ENCODE data around the gene SLC12A7. TPM values are rescaled to one million over a fixed set of nuclear protein-coding genes. Genes with fewer than 3 reads are reported as not detected.

The SLC12A7 gene
- total and polyA plus RNA-seq, 7 donors, result 7.2 to 54.3 (median 16.8) TPM

DNA sequence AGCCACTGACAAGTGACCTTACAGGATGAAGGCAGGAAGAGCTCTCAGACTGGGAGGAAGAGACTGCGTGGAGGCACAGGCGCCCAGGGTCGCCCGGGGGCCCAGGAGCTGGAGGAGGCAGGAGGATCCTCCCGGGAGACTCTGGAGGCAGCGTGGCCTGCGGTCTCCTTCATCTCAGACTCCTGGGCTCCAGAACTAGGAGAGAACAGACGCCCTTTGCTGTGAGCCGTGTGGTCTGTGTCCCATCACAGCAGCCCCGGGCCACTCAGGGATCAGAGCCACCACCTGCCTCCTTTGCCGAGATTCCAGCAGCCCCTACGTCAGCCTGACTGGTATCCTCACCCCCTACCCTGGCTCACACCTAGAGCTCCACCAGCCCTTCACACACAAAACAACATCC, 45.2 kb downstream of the SLC12A7 start:
- H3K27me3 ChIP-seq, result no peaks in the 10 kb centered on the region
- TF ChIP-seq, protein P1, sequence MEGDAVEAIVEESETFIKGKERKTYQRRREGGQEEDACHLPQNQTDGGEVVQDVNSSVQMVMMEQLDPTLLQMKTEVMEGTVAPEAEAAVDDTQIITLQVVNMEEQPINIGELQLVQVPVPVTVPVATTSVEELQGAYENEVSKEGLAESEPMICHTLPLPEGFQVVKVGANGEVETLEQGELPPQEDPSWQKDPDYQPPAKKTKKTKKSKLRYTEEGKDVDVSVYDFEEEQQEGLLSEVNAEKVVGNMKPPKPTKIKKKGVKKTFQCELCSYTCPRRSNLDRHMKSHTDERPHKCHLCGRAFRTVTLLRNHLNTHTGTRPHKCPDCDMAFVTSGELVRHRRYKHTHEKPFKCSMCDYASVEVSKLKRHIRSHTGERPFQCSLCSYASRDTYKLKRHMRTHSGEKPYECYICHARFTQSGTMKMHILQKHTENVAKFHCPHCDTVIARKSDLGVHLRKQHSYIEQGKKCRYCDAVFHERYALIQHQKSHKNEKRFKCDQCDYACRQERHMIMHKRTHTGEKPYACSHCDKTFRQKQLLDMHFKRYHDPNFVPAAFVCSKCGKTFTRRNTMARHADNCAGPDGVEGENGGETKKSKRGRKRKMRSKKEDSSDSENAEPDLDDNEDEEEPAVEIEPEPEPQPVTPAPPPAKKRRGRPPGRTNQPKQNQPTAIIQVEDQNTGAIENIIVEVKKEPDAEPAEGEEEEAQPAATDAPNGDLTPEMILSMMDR (IDR thresholded peaks at IDR 0.05), result no peak
- TF ChIP-seq POLR2A (IDR thresholded peaks at IDR 0.05), result no peak
- TF ChIP-seq EP300 (IDR thresholded peaks at IDR 0.05), result no peak
- no peak for TF ChIP-seq POLR2AphosphoS5 (IDR thresholded peaks at IDR 0.05)
- H3K36me3 ChIP-seq, result peaks cover 15 to 61% (median 24%) of the 10 kb centered on the region in 4 donors
- no peaks in the 10 kb centered on the region for H3K9me3 ChIP-seq
- intact Hi-C loops (cut with DNase I), result no loop called here
- H3K4me3 ChIP-seq, result no peak overlapping the region
- WGBS, 2 donors, result 90 to 92% methylated on average over 12 of the region's 12 CpGs
- no peaks in the 10 kb centered on the region for H3K4me1 ChIP-seq
- no peak for DNase-seq
- no peak overlapping the region for H3K27ac ChIP-seq

- intact Hi-C loops (cut with DNase I), result no loop called here
- 93 to 94% methylated on average over 16 of the region's 16 CpGs for WGBS, 2 donors
- Histone ChIP-seq H3K27ac (no peak overlapping the region), H3K36me3 (peaks cover 15 to 61% (median 24%) of the 10 kb centered on the region in 4 donors), H3K9me3 (no peaks in the 10 kb centered on the region), H3K4me1 (no peaks in the 10 kb centered on the region), H3K4me3 (no peak overlapping the region), H3K27me3 (no peaks in the 10 kb centered on the region)
- no peak for DNase-seq
- TF ChIP-seq POLR2AphosphoS5 (IDR thresholded peaks at IDR 0.05) (no peak), EP300 (IDR thresholded peaks at IDR 0.05) (no peak), POLR2A (IDR thresholded peaks at IDR 0.05) (no peak)
- TF ChIP-seq, protein P1 (IDR thresholded peaks at IDR 0.05), result no peak
Measured at GRCh38 chr5:1065891-1066650, 45.8 kb downstream of the SLC12A7 start.

- Histone ChIP-seq H3K9me3 (no peaks in the 10 kb centered on the region), H3K27me3 (no peaks in the 10 kb centered on the region), H3K36me3 (peaks cover 15 to 66% (median 25%) of the 10 kb centered on the region in 4 donors), H3K4me3 (no peak overlapping the region), H3K27ac (no peak overlapping the region), H3K4me1 (no peaks in the 10 kb centered on the region)
- WGBS, 2 donors, result 93 to 94% methylated on average over 26 of the region's 26 CpGs
- intact Hi-C loops (cut with DNase I), result no loop called here
- TF ChIP-seq, protein P1 (IDR thresholded peaks at IDR 0.05), result no peak
- TF ChIP-seq EP300 (IDR thresholded peaks at IDR 0.05) (no peak), POLR2AphosphoS5 (IDR thresholded peaks at IDR 0.05) (no peak), POLR2A (IDR thresholded peaks at IDR 0.05) (no peak)
- no peak for DNase-seq
Measured at GRCh38 chr5:1065143-1065750, 46.6 kb downstream of the SLC12A7 start.

- H3K27ac ChIP-seq, result no peak overlapping the region
- H3K4me1 ChIP-seq, result no peaks in the 10 kb centered on the region
- 91 to 92% methylated on average over 49 of the region's 49 CpGs for WGBS, 2 donors
- no peaks in the 10 kb centered on the region for H3K9me3 ChIP-seq
- DNase-seq, result no peak
- no peak overlapping the region for H3K4me3 ChIP-seq
- TF ChIP-seq POLR2AphosphoS5 (IDR thresholded peaks at IDR 0.05) (no peak), POLR2A (IDR thresholded peaks at IDR 0.05) (no peak), EP300 (IDR thresholded peaks at IDR 0.05) (no peak)
- TF ChIP-seq, protein P1 (IDR thresholded peaks at IDR 0.05), result no peak
- intact Hi-C loops (cut with DNase I), result no loop called here
- no peaks in the 10 kb centered on the region for H3K27me3 ChIP-seq
- H3K36me3 ChIP-seq, result peaks cover 15 to 71% (median 31%) of the 10 kb centered on the region in 4 donors
Measured at GRCh38 chr5:1064383-1065142, 47.3 kb downstream of the SLC12A7 start.

Data from sigmoid colon (tissue), 7 donors.